HUES6 (cell line): ENCODE results near the gene FHL3.
A peak's percentile ranks its signal among the peaks of the same experiment; 100 is the strongest.

Experiments
- H3K27ac ChIP-seq: 2 replicates; pipeline ENCODE4 v1.7.0; 2013; ENCODE audit warnings: low read depth, mild to moderate bottlenecking, low read length, inconsistent platforms
- H3K27me3 ChIP-seq: 2 replicates; pipeline ENCODE4 v1.6.1; 2013; ENCODE audit warnings: low read length; ENCODE audit not compliant: control insufficient read depth, insufficient read depth
- H3K36me3 ChIP-seq: 2 replicates; pipeline ENCODE4 v1.6.1; 2013; ENCODE audit warnings: low read length; ENCODE audit not compliant: control insufficient read depth, insufficient read depth
- H3K4me1 ChIP-seq: 2 replicates; pipeline ENCODE4 v1.6.1; 2013; ENCODE audit warnings: low read length; ENCODE audit not compliant: control insufficient read depth, insufficient read depth
- H3K4me3 ChIP-seq: 2 replicates; pipeline ENCODE4 v1.5.1; 2013; ENCODE audit warnings: low read depth, low read length
- H3K9ac ChIP-seq: one replicate; pipeline ENCODE4 v1.6.1; 2013; ENCODE audit warnings: mild to moderate bottlenecking, low read length
- H3K9me3 ChIP-seq: 2 replicates; pipeline ENCODE4 v1.6.1; 2013; ENCODE audit warnings: low read depth, low read length; ENCODE audit not compliant: control insufficient read depth, insufficient read depth

Gene FHL3

DNA sequence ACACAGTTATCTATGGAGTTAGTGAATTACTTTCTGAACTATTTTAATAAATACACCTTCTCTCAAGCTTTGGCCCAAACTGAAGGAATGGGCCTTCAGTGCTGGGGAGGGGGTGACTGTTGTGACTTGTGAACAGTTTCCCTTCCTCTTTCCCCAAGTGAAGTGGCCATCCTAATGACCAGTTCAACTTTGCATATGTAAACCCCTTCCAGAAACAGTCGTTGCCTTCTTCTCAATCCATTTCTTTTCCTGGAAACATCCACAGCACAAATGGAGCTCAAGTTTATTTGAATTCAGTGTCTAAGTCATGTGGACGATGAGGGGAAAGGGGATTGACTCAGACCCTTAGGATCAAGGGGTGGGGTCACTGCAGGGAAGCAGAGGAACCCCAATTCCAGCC is 57.1 kb downstream of the FHL3 start:
- no peaks in the 10 kb centered on the region for H3K27me3 ChIP-seq
- H3K9ac ChIP-seq = no peak overlapping the region
- no peak overlapping the region for H3K27ac ChIP-seq
- H3K4me1 ChIP-seq = peaks cover 8% of the 10 kb centered on the region
- H3K9me3 ChIP-seq = no peaks in the 10 kb centered on the region
- 0 out of 2 replicates have a peak, but pooled peaks cover 1% of the 10 kb centered on the region for H3K36me3 ChIP-seq
- no peak overlapping the region for H3K4me3 ChIP-seq

DNA sequence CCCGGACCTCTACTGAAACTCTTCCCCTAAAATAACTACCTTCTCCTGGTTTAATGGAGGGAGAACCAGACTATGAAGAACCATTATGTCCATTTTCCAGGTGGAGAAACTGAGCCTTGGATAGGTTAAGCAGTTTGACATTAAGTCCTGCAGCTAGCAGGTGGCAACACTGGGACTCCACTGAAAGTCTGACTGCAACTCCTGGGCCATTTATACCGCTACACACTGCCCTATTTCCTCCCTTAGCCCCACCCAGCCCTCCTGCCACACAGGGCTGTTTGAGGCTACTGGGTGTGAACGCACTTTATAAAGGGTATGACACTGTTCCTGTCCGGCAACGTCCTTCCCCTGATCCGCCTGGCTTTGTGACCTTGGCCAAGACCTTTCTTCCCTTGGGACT is 58.0 kb downstream of the FHL3 start:
- no peak overlapping the region for H3K27ac ChIP-seq
- peak overlapping the region; percentile 89 for H3K4me3 ChIP-seq
- H3K9me3 ChIP-seq = no peaks in the 10 kb centered on the region
- H3K27me3 ChIP-seq = no peaks in the 10 kb centered on the region
- H3K4me1 ChIP-seq = peaks cover 8% of the 10 kb centered on the region
- 0 out of 2 replicates have a peak, but pooled peaks cover 2% of the 10 kb centered on the region for H3K36me3 ChIP-seq
- no peak overlapping the region for H3K9ac ChIP-seq
